Right lung (tissue), 5 donors: ENCODE results near the gene GPC6. TPM values are rescaled to one million over a fixed set of nuclear protein-coding genes. Genes with fewer than 3 reads are reported as not detected.
A peak's percentile ranks its signal among the peaks of the same experiment; 100 is the strongest.

Experiments used
- DNase-seq, 2 donors: peaks; one replicate each; pipeline ENCODE4 v3.0.0-alpha.2; 2013
- polyA plus RNA-seq, 5 donors: library from polyadenylated mRNA; unstranded; fragments of 120-200 nt; gene quantifications; one replicate each; pipeline versions ENCODE4 v1.2.1 to v1.2.3, GENCODE V29; 2013; ENCODE audit warnings: inconsistent platforms in 1 of 5, low replicate concordance in 1 of 5; ENCODE audit not compliant: insufficient read length in 5 of 5, insufficient read depth in 1 of 5

The GPC6 gene
- polyA plus RNA-seq, 5 donors, result 13.5 to 27.1 (median 21.9) TPM

GRCh38 chr13:94236132-94236531 is 1009.5 kb downstream of the GPC6 start:
- no peak for DNase-seq

- no peak for DNase-seq
Measured at GRCh38 chr13:94236872-94237271, 1010.3 kb downstream of the GPC6 start.

GRCh38 chr13:94239135-94239534 is 1012.5 kb downstream of the GPC6 start:
- DNase-seq, result no peak

GRCh38 chr13:94242554-94242953 is 1015.9 kb downstream of the GPC6 start:
- DNase-seq, result no peak

GRCh38 chr13:94243551-94243950 is 1016.9 kb downstream of the GPC6 start:
- no peak for DNase-seq

DNA sequence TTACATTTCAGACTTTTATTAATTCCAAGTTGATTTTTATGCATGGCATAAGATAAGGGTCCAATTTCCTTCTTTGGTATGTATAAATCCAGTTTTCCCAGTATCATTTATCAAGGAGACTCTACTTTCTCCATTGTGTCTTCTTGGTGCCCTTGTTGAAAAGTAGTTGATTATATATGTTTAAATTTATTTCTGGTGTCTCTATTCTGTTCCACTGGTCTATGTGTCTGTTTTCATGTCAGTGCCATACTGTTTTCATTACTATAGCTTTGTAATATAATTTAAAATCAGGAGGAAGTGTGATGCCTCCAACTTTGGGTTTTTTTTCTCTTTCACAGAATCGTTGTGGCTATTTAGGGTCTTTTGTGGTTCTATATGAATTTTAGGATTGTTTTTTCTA is 1019.9 kb downstream of the GPC6 start:
- no peak for DNase-seq

- DNase-seq, result no peak
Measured at GRCh38 chr13:94247890-94248289, 1021.3 kb downstream of the GPC6 start.

DNA sequence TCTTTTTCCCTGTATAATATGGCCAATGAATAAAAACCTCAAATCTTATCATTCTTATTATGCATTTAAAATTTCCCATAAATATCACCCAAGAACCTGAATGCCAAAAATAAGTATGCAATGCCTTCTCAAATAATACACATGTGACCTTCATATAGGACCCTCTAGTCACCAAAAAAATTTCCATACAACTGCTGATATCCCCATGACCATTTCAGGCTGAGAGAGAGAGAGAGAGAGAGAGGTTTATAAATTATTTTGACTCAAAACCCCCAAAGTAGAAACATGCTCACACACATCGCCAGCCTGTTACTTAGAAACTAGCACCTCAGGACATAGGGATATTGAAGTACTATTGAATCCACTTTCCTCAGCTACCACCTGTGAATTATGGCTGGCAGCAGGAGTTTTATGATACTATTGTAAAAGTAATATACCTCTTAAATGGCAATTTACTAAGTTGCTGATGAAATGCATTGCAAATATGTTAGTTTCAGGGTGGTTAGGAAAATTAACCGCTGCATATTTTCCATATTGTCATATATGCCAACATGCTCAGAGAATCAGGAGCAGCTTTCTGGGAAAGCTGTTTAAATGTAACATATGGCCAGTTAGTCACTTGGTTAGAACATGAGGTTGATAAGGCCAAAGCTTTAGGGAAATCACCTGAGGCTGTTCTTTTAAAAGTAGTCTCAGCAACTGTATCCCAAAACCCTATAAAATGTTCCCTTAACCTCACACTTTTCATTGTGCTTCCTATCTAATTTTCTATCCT is 1022.0 kb downstream of the GPC6 start:
- no peak for DNase-seq

- no peak for DNase-seq
Measured at GRCh38 chr13:94249512-94249911, 1022.9 kb downstream of the GPC6 start.

DNA sequence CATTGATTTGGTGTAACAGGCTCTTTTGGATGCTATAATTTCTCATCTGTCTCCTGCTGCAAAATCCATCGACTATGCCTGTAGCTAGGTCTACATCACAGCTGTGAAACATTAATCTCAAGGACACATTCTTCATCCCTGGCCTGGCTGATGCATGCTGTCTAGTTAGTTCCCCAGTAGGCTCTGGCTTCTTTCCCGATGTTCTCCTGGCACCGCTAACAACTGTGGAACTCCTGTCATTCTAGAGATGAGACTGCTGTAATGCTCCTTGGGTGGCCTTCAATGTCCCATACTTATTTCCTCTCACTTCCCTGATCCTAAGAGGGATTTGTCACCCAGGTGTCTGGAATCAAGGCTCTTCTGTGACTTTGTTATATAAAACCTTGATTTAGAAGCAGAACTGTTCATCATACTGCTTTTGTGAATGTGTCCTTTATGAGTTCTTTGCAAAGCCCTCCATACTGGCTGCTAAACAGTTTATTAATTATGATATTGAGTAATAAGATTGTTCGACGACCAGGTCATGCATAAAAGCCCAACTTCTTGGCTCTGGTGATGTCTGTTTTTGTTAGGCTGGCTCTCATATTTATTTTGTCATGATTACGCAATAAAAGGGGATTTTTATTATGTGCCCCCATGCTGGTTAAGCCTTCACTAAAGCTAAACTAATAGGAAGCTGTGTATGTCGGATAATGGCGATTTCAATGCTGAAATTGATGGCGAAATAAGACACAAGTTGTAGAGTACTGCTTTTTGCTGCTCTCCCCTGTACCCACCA is 1025.4 kb downstream of the GPC6 start:
- DNase-seq, result peak; percentile 62 to 66

GRCh38 chr13:94254737-94255136 is 1028.1 kb downstream of the GPC6 start:
- no peak for DNase-seq

DNA sequence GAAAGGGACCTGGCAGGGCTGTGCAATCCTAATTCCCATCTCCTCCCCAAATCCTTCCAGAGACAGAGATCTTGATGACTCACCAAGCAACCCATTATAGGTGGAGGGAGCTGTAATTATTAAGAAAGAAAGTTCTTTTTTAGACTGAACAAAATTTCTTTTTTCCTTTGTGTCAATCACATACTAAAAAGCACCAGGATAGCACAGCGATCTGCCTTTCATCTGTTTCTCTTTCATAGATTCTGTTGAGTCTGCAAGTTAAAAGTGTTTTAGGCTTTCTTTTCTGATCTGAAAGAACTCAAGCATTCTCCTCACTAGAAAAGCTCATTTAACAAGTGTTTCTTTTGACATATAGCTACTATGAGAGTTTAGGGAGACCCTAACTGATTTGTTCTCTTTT is 1030.1 kb downstream of the GPC6 start:
- no peak for DNase-seq

- DNase-seq, result no peak
Measured at GRCh38 chr13:94259984-94260383, 1033.4 kb downstream of the GPC6 start.

DNA sequence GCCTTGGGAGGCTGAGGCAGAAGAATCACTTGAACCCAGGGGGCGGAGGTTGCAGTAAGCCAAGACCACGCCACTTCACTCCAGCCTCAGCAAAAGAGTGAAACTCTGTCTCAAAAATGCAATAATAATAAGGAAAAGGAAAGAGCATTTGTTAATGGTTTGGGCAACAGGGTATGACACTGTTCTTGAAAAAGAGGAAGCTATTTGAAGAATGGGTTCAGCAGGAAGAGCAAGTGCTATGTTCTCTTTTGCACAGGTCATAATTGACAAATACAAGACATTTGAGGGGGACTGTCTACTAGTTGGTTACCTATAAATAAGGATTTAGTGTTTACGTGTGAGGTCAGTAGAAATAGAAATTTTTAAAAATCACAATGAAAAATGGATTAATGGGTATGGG is 1034.6 kb downstream of the GPC6 start:
- DNase-seq, result no peak

DNA sequence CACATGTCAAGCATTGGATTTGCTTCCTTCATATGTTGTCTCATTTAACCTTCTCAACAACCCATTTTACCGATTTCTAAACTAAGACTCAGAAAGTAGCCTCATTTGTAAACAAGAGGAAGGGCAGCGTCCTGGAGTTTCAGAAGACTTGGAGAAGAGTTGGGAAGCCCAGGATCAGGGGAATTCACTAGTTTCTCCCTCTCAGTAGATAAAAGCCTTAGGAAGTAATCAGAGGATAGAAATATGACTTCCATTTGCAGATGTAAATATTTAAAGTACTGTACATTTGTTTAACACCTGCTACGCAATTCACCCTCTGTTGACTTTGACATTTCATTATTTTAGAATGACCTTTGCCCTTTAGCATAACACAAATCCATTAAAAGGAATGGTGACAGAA is 1036.4 kb downstream of the GPC6 start:
- DNase-seq, result no peak

GRCh38 chr13:94267581-94268366 is 1041.2 kb downstream of the GPC6 start:
- no peak for DNase-seq

- DNase-seq, result no peak
Measured at GRCh38 chr13:94268661-94269060, 1042.1 kb downstream of the GPC6 start.

DNA sequence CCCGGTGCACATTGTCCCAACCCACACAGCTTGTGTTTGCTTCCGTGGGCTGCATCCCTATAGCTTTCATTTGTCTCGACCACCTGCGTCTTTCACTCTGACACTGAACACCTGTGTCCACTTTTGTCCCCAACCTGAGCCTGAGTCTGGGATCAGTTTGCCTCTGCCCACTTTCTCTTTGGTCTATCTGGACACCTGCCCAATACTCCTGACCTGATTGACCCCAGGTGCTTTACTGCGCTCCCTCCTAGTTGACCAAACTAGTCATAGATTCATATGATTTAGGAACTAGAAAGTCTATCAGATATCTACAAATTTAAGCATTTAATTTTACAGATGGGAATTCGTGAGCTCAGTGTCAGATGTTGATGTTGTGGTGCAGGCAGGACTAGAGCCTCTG is 1043.0 kb downstream of the GPC6 start:
- DNase-seq, result no peak

DNA sequence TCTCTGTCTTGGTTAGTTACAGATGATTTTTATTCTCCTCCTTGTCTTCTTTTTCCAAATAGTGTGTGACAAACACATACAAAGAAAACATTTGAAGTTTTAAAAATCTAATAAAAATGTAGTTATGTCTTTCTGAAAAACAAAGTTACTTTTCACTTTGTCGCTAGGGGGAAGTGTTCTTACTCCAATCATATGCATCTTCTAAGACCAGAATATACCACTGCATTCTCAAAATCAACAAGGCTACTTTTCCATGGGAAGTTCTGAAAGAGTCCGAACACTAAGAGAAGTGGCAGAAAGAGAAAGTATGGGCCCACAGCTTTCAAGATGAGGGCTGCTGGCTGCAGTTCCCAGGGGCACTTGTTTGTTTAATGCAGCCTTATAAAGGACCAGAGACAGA is 1043.9 kb downstream of the GPC6 start:
- no peak for DNase-seq

DNA sequence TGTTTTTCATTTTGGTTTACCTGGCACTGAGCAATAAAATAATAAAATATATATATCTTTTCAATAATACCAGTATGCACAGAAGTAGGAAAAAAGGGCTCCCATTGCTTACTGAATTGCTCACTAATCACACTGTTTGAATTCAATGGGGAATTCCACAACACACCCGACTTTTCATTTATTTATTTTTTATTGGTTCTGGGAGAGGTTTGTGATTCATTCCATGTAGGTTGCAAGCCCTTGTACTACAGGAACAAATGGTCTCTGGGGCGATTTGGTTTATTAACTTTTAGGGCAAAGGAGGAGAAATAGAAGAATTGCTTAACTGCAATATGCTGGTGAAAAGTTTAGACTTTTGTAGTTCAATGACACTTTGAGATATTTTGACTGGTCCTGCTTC is 1045.4 kb downstream of the GPC6 start:
- no peak for DNase-seq

DNA sequence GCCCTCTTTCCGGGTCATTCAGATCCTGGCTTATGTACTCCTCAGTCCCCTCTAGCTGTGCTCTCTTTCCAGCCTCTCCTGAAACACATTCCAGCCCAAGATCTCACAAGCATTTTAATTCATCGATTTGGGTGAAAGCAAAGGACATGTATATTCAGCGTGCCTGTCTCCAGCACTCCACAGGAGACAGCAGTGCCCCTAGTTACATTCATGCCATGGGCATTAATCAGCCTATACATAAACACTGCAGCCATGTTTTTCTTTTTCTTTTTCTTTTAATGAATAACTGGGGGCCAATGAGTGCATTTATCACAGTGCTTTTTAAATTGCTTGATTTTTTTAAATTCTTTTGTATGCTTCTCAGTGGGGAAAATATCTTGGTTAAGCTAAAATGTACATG is 1053.7 kb downstream of the GPC6 start:
- no peak for DNase-seq

- no peak for DNase-seq
Measured at GRCh38 chr13:94280845-94281244, 1054.2 kb downstream of the GPC6 start.

- DNase-seq, result no peak
Measured at GRCh38 chr13:94286581-94286980, 1060.0 kb downstream of the GPC6 start.
